Chondrocyte (in vitro differentiated cells): Measurements from ENCODE around the gene BCL2. TPM values are rescaled to one million over a fixed set of nuclear protein-coding genes. Genes with fewer than 3 reads are reported as not detected.

ENCODE experiments used
- DNase-seq: peaks from one replicate; pipeline ENCODE4 v3.0.0; 2021; ENCODE audit warnings: mixed read lengths, low spot score
- H3K27ac Mint-ChIP-seq: one replicate; pipeline ENCODE4 v1.8.0; 2021; ENCODE audit warnings: mild to moderate bottlenecking, moderate library complexity, mixed read lengths; ENCODE audit not compliant: unreplicated experiment
- H3K27me3 Mint-ChIP-seq: 2 replicates; pipeline ENCODE4 v1.8.0; 2021; ENCODE audit warnings: low read depth, mixed read lengths
- H3K36me3 Mint-ChIP-seq: 2 replicates; pipeline ENCODE4 v1.8.0; 2021; ENCODE audit warnings: low read depth, mixed read lengths
- H3K4me1 Mint-ChIP-seq: 2 replicates; pipeline ENCODE4 v1.8.0; 2021; ENCODE audit warnings: low read depth, mild to moderate bottlenecking, mixed read lengths
- H3K4me3 Mint-ChIP-seq: one replicate; pipeline ENCODE4 v1.8.0; 2021; ENCODE audit warnings: mild to moderate bottlenecking, moderate library complexity, mixed read lengths; ENCODE audit not compliant: unreplicated experiment
- H3K9me3 Mint-ChIP-seq: 2 replicates; pipeline ENCODE4 v1.8.0; 2021; ENCODE audit warnings: low read depth, mixed read lengths
- total RNA-seq: library from RNA; stranded (reverse); gene quantifications from 3 replicates; pipeline ENCODE4 v1.2.1, GENCODE V29; 2021
- TF ChIP-seq, protein P1 (sequence below): fragments of 200-600 bp; sonication (generic); IDR thresholded peaks from 2 replicates; pipeline ENCODE4 v1.5.0; 2021; ENCODE audit warnings: antibody characterized with exemption, mild to moderate bottlenecking, moderate library complexity

The BCL2 gene
- total RNA-seq, 1 donor from 2014 or later = 8.6 TPM

DNA sequence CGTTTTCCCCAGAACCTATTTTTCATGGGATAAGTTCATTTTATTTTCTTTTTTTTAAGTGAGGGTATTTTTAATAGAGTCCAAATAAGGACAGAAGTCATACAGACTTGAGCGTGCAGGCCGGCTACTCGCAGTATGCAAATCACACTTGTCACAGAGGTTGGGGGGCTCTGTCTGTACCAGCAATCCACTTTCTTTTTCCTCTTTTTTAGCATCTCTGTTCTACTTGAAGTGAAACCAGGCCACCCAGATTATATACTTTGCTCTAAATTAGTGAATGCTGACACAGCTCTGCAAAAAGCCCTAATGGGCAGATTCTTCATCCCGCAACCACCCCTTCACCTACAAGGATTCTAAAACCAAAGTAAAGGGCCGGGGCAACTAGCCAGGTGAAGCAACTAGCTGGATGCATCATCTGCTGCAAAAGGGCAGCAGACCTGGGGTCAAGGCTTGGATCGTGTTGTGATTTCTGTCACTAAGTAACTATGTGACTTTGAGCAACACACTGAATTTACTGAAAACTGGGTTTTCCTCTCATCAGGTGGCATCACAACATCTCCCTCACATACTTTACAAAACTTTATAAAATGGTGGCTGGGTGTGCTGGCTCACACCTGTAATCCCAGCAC lies 29.1 kb upstream of the BCL2 start:
- Mint-ChIP-seq H3K36me3 (peaks cover 33% of the 10 kb centered on the region), H3K4me3 (no peak overlapping the region), H3K9me3 (no peaks in the 10 kb centered on the region), H3K27me3 (no peaks in the 10 kb centered on the region), H3K27ac (no peak overlapping the region), H3K4me1 (no peaks in the 10 kb centered on the region)
- no peak for DNase-seq
- TF ChIP-seq, protein P1, sequence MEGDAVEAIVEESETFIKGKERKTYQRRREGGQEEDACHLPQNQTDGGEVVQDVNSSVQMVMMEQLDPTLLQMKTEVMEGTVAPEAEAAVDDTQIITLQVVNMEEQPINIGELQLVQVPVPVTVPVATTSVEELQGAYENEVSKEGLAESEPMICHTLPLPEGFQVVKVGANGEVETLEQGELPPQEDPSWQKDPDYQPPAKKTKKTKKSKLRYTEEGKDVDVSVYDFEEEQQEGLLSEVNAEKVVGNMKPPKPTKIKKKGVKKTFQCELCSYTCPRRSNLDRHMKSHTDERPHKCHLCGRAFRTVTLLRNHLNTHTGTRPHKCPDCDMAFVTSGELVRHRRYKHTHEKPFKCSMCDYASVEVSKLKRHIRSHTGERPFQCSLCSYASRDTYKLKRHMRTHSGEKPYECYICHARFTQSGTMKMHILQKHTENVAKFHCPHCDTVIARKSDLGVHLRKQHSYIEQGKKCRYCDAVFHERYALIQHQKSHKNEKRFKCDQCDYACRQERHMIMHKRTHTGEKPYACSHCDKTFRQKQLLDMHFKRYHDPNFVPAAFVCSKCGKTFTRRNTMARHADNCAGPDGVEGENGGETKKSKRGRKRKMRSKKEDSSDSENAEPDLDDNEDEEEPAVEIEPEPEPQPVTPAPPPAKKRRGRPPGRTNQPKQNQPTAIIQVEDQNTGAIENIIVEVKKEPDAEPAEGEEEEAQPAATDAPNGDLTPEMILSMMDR = no peak

DNA sequence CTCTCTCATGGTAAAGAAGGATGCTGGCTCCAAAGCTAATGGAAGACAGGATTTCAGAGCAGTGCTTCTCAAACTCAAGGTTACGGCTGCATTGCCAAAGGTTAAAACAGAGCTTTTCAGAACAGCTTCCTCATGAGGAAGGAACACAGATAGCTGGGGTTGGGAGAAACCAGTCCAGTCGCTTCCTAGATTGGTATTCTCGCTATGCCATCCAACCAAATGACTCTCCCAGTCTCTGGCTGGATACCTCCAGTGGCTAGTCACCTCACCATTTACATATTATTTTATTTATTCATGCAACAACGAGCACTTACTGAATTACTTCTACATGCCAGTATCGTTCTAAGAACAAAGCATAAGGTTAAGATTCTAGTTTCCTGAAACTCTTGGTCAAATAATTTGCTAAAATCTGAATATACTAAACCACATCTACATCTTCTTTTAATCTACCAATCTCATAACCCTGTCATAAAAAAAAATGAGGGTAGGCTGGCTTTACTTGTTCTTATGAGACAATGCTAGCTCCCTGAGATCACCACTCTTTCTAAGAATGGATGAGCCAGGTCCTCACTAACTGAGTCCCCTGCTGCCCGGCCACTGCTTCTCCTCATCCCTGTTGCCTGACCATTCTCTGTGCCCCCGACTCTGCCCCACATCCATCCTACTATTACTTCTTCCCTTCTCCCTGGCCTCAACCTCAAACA lies 27.1 kb upstream of the BCL2 start:
- DNase-seq = no peak
- Mint-ChIP-seq H3K27ac (no peak overlapping the region), H3K9me3 (no peaks in the 10 kb centered on the region), H3K36me3 (peaks cover 31% of the 10 kb centered on the region), H3K4me1 (no peaks in the 10 kb centered on the region), H3K27me3 (no peaks in the 10 kb centered on the region), H3K4me3 (no peak overlapping the region)
- TF ChIP-seq, protein P1 = no peak

DNA sequence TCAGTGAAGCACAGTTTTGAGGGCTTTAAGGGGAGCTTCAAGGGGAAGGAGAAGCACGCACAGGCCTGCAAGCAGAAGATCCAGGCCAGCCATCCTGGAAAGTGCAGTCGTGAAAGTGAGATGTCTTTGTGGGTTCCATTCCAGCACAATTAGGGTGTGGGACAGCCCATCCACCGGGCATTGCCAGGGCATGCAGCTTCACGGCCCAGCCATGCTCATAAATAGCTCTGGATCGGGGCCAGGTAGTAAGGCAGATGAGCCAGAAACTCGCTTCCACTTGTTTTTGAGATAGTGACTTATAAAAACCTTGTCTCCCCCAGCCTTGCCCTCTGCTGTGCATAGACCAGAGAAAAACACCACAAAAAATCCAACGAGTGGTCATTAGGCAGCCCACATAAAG lies 26.5 kb upstream of the BCL2 start:
- no peaks in the 10 kb centered on the region for H3K9me3 Mint-ChIP-seq

DNA sequence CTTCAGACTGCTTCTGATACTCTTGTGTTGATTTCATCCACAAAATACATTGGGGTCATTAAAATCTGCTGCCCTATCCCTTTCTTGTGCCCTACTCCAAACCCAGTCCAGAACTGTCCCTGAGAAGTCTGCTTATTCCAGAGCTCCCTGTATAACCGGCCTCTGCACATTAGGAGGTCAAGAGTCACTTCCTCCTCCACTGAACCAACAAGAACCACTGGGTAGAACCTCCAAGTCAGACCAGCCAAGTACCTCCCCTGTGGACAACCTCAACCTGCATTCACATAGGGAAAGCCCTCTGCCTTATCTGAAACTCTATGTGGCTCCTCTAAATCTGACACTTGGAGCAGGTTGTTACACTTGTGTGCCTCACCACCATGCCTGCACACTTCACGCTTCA lies 25.3 kb upstream of the BCL2 start:
- no peaks in the 10 kb centered on the region for H3K27me3 Mint-ChIP-seq

More for the DNA sequence above, 26.5 kb upstream of the BCL2 start:
- Mint-ChIP-seq H3K27me3 (no peaks in the 10 kb centered on the region), H3K27ac (no peak overlapping the region), H3K4me3 (no peak overlapping the region), H3K4me1 (no peaks in the 10 kb centered on the region), H3K36me3 (peaks cover 31% of the 10 kb centered on the region)
- TF ChIP-seq, protein P1 = no peak
- DNase-seq = no peak

DNA sequence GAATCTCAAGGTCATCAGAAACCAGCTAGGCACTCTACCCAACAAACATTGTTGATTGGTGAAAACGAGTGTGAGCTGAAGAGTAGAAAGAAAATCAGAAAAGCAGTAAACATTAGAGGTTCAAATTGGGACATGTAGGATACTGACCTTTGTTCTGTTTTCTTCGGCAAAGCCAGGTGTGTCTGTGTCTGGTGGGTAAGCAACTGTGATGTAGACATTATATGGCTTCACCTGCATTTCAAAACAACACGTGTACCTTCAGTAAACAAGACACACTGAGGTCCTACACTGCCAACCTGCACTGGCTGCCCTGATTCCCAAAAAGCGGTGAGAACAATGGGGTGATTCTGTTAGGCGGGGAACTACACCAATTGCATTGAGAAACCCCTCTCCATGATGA lies 24.7 kb upstream of the BCL2 start:
- H3K27ac Mint-ChIP-seq = no peak overlapping the region
- no peaks in the 10 kb centered on the region for H3K4me1 Mint-ChIP-seq
- no peak overlapping the region for H3K4me3 Mint-ChIP-seq
- no peak for DNase-seq
- H3K27me3 Mint-ChIP-seq = no peaks in the 10 kb centered on the region
- H3K9me3 Mint-ChIP-seq = no peaks in the 10 kb centered on the region
- peaks cover 30% of the 10 kb centered on the region for H3K36me3 Mint-ChIP-seq
- TF ChIP-seq, protein P1 = no peak

More for the DNA sequence above, 25.3 kb upstream of the BCL2 start:
- TF ChIP-seq, protein P1 = no peak
- DNase-seq = no peak
- Mint-ChIP-seq H3K4me3 (no peak overlapping the region), H3K4me1 (no peaks in the 10 kb centered on the region), H3K9me3 (no peaks in the 10 kb centered on the region), H3K27ac (no peak overlapping the region), H3K36me3 (peaks cover 30% of the 10 kb centered on the region)
